MM.1S (cell line): ENCODE results near the gene KLRF2.

Experiments
- DNase-seq: peaks from one replicate; pipeline ENCODE4 v3.0.0-alpha.2; 2015
- H2AFZ ChIP-seq: fragments of 300-600 bp; sonication (generic); 2 replicates; pipeline ENCODE4 v1.6.0; 2016; ENCODE audit warnings: antibody characterized with exemption, low read length
- H3F3A ChIP-seq: fragments of 300-600 bp; sonication (generic); 2 replicates; pipeline ENCODE4 v1.6.1; 2016; ENCODE audit warnings: mild to moderate bottlenecking, antibody characterized with exemption, low read length, moderate library complexity, mixed read lengths; ENCODE audit not compliant: insufficient read depth
- H3K27ac ChIP-seq: fragments of 300-600 bp; sonication (generic); 2 replicates; pipeline ENCODE4 v1.5.1; 2016; ENCODE audit warnings: mild to moderate bottlenecking, low read length
- H3K27me3 ChIP-seq: fragments of 300-600 bp; sonication (generic); replicated peaks from 2 replicates; pipeline ENCODE4 v1.6.0; 2016; ENCODE audit warnings: low read length; ENCODE audit not compliant: insufficient read depth
- H3K36me3 ChIP-seq: fragments of 300-600 bp; sonication (generic); replicated peaks from 2 replicates; pipeline ENCODE4 v1.6.1; 2016; ENCODE audit warnings: mild to moderate bottlenecking, low read length, mixed read lengths; ENCODE audit not compliant: insufficient read depth
- H3K4me1 ChIP-seq: fragments of 300-600 bp; sonication (generic); 2 replicates; pipeline ENCODE4 v1.6.1; 2016; ENCODE audit warnings: low read length, mixed read lengths
- H3K4me2 ChIP-seq: fragments of 300-600 bp; sonication (generic); 2 replicates; pipeline ENCODE4 v1.6.0; 2016; ENCODE audit warnings: low read depth, low read length
- H3K4me3 ChIP-seq: fragments of 300-600 bp; sonication (generic); 2 replicates; pipeline ENCODE4 v1.5.1; 2016; ENCODE audit warnings: low read length, mixed read lengths
- H3K79me2 ChIP-seq: fragments of 300-600 bp; sonication (generic); 2 replicates; pipeline ENCODE4 v1.6.1; 2016; ENCODE audit warnings: mixed run types, low read length, mixed read lengths
- H3K9ac ChIP-seq: fragments of 300-600 bp; sonication (generic); 2 replicates; pipeline ENCODE4 v1.6.1; 2016; ENCODE audit warnings: low read length, mixed read lengths
- H3K9me2 ChIP-seq: fragments of 300-600 bp; sonication (generic); replicated peaks from 2 replicates; pipeline ENCODE4 v1.6.1; 2016; ENCODE audit warnings: mild to moderate bottlenecking, low read length, mixed read lengths; ENCODE audit not compliant: insufficient read depth
- H3K9me3 ChIP-seq: fragments of 300-600 bp; sonication (generic); replicated peaks from 2 replicates; pipeline ENCODE4 v1.6.1; 2016; ENCODE audit warnings: mild to moderate bottlenecking, low read length, mixed read lengths; ENCODE audit not compliant: insufficient read depth
- H4K20me1 ChIP-seq: fragments of 300-600 bp; sonication (generic); 2 replicates; pipeline ENCODE4 v1.6.1; 2016; ENCODE audit warnings: mild to moderate bottlenecking, low read length, moderate library complexity, mixed read lengths; ENCODE audit not compliant: insufficient read depth
- CTCF ChIP-seq: fragments of 300-600 bp; sonication (generic); IDR thresholded peaks from 2 replicates; pipeline ENCODE4 v1.5.1; 2016; ENCODE audit warnings: antibody characterized with exemption, low read length, mixed read lengths
- EZH2 ChIP-seq: fragments of 300-600 bp; sonication (generic); optimal IDR thresholded peaks from 2 replicates; pipeline ENCODE3; 2017; ENCODE audit warnings: low read depth, mild to moderate bottlenecking, antibody characterized with exemption, low read length, mixed read lengths
- EZH2phosphoT487 ChIP-seq: fragments of 300-600 bp; sonication (generic); IDR thresholded peaks from 2 replicates; pipeline ENCODE4 v1.6.1; 2018; ENCODE audit warnings: antibody characterized with exemption, low read length

Gene KLRF2

GRCh38 chr12:9856151-9856550 lies 25.1 kb upstream of the KLRF2 start:
- Histone ChIP-seq H3K4me3 (no peak overlapping the region), H3K9me2 (no peaks in the 10 kb centered on the region), H3K9ac (no peak overlapping the region), H3K4me1 (no peaks in the 10 kb centered on the region), H3K27me3 (no peaks in the 10 kb centered on the region), H2AFZ (no peak overlapping the region), H3K27ac (no peak overlapping the region), H4K20me1 (no peaks in the 10 kb centered on the region), H3K36me3 (no peaks in the 10 kb centered on the region), H3K9me3 (no peaks in the 10 kb centered on the region), H3K4me2 (no peak overlapping the region), H3F3A (no peaks in the 10 kb centered on the region), H3K79me2 (no peaks in the 10 kb centered on the region)
- TF ChIP-seq EZH2phosphoT487 (no peak), EZH2 (no peak), CTCF (no peak)
- no peak for DNase-seq

- H3K9me3 ChIP-seq, result no peaks in the 10 kb centered on the region
- no peak overlapping the region for H3K4me2 ChIP-seq
- H3K36me3 ChIP-seq, result no peaks in the 10 kb centered on the region
- no peak overlapping the region for H3K9ac ChIP-seq
- H4K20me1 ChIP-seq, result no peaks in the 10 kb centered on the region
- TF ChIP-seq EZH2 (no peak), EZH2phosphoT487 (no peak), CTCF (no peak)
- H3K4me1 ChIP-seq, result no peaks in the 10 kb centered on the region
- no peaks in the 10 kb centered on the region for H3K27me3 ChIP-seq
- H2AFZ ChIP-seq, result no peak overlapping the region
- no peaks in the 10 kb centered on the region for H3K9me2 ChIP-seq
- H3K4me3 ChIP-seq, result no peak overlapping the region
- H3K27ac ChIP-seq, result no peak overlapping the region
- no peaks in the 10 kb centered on the region for H3F3A ChIP-seq
- H3K79me2 ChIP-seq, result no peaks in the 10 kb centered on the region
- no peak for DNase-seq
Measured at GRCh38 chr12:9856894-9857293, 24.4 kb upstream of the KLRF2 start.

- Histone ChIP-seq H3K27ac (no peak overlapping the region), H2AFZ (no peak overlapping the region), H3K9me3 (no peaks in the 10 kb centered on the region), H3K9ac (no peak overlapping the region), H3K27me3 (no peaks in the 10 kb centered on the region), H3K79me2 (no peaks in the 10 kb centered on the region), H3K4me3 (no peak overlapping the region), H3K9me2 (no peaks in the 10 kb centered on the region), H3K4me1 (no peaks in the 10 kb centered on the region), H3K36me3 (no peaks in the 10 kb centered on the region), H3F3A (no peaks in the 10 kb centered on the region), H4K20me1 (no peaks in the 10 kb centered on the region), H3K4me2 (no peak overlapping the region)
- TF ChIP-seq CTCF (no peak), EZH2phosphoT487 (no peak), EZH2 (no peak)
- no peak for DNase-seq
Measured at GRCh38 chr12:9858135-9858534, 23.2 kb upstream of the KLRF2 start.
